Measurements from ENCODE around the gene MED12L. TPM values are rescaled to one million over a fixed set of nuclear protein-coding genes. Genes with fewer than 3 reads are reported as not detected.

MED12L gene
- total RNA-seq, 1 donor from 2014 or later = 0.48 TPM

GRCh38 chr3:151443583-151443982, 358.1 kb downstream of the MED12L start:
- no peak for DNase-seq (ENCODE audit: low spot score)

DNA sequence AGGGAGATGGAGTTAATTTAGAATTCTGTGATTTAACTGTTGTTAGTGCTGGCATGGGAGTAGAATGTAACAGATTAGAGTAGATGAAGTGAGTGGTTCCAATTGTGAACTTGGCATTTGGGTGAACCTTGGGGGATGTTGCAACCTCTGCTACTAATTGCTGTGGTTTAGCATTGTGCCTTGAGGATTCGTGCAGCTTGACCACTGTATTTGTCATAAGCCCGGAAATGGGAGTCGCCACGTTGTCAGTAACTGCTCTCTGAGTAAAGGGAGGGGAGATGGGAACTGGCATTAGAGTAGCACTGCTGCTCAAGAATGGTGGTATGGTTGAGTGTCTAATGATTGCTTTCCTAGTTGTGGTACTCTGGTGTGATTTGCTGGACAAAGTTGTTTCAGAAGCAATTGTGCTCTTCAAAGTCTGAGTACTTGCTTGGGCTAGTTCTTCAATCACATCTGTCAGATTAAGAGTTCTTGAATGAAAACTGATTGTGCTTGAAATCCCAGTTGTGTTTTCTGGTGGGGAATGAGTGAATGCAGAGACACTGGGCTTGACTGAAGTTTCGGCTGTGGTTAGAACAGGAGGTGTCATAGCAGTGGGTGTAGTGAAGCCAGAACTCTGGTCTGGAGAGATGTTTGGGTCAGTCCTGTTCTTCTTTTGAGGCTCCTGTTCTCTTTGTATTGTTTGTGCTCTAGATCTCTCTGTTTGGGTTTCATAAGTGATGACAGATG, 360.0 kb downstream of the MED12L start:
- no peak for DNase-seq (ENCODE audit: low spot score)

DNA sequence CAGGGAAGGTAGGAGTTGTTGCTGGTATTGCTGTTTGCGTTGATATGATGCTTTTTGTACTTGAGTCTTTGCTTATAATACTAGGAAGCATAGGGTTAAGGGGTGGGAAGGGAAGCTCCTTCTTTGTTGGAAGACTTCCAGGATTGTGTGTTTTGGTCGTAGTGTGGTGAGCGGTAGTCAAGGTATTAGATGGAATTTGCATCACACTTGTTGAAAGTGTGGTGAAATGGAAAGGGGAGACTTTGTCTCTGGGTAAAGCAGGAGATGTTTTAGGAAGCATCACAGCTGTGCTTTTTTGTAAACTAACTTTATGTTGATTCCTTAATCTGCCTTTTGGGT, 360.5 kb downstream of the MED12L start:
- no peak for DNase-seq (ENCODE audit: low spot score)

GRCh38 chr3:151452368-151452767, 366.9 kb downstream of the MED12L start:
- no peak for DNase-seq (ENCODE audit: low spot score)

- no peak for DNase-seq (ENCODE audit: low spot score)
These were observed 367.4 kb downstream of the MED12L start for GRCh38 chr3:151452841-151453240.

DNA sequence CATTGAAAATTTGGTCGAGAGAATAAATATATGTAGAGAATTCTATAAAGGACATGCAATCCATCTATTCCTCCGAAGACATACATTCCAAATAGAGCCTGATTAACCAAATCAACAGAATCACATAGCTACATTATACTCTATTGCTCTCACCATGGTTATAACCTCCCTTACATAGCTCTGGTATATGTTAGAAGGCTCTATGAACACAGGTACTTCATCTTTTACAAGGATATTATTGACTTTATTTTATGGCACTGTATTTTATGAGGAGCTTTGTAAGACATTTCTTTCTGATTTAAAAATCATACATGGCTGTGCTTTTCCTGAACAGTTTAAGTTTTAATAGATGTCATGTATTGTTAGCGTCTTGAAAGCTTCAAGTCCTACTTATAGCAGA, 370.6 kb downstream of the MED12L start:
- DNase-seq (ENCODE audit: low spot score) = no peak

GRCh38 chr3:151459358-151459757, 373.9 kb downstream of the MED12L start:
- DNase-seq (ENCODE audit: low spot score) = no peak

GRCh38 chr3:151460228-151460627, 374.8 kb downstream of the MED12L start:
- DNase-seq (ENCODE audit: low spot score) = no peak

DNA sequence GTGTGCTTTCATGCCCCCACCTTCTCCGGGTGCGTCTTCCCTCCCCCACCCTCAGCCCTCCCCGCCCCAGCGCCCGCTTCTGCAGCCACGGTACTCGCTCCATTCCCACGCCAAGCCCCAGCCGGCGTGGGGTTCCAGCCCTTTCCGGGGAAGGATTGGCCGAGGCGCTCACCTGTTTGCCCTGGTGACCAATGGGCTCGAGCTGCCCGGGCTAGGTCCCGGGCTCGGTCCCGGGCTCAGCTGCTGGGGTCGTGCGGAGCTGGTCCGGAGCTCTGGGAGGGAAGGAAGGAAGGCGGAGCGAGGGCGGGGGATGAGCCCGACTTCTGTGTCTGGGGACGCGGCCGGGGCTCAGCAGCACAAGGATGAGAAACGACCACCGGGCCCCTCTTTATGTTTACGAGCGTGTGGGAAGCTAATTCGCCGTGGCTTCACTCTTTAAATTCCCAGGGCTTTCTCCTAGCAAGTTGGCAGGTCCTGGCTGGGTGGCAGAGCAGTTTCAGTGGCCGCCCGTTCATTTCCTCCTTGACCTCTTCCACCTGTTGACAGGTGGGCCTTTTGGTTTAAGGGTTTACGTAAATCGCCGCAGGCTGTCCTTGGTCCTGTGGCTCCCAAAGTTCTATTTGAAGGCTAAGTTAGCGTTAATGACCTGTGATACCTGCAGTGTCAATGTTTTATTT, 375.4 kb downstream of the MED12L start, which contains the start of gene IGSF10:
TSS of gene IGSF10 (minus strand) at position 288 of the 677 bp plus-strand sequence. CDS start 2,352 bp downstream, outside the sequence.
- DNase-seq (ENCODE audit: low spot score) = no peak

GRCh38 chr3:151462278-151462780, 376.9 kb downstream of the MED12L start:
- DNase-seq (ENCODE audit: low spot score) = no peak

GRCh38 chr3:151462991-151463390, 377.5 kb downstream of the MED12L start:
- no peak for DNase-seq (ENCODE audit: low spot score)

DNA sequence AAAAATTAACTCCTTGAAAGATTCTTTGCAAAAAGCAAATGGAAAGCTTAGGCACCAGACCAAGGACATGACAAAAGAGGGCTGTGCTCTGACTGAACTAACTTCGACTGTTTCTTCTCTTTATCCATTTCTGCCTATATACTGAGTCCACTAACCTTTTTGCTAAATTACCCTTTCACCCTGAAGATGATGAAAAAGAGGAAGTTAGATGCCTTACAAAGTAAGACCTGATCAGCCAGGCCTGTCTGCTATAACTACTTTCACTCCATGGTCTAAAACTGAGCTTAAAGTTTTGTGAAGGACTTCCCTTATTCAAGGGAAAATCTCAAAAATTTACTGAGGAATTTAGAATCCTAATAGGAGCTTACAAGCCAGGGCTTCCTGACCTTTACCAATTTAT, 381.6 kb downstream of the MED12L start:
- no peak for DNase-seq (ENCODE audit: low spot score)

GRCh38 chr3:151468284-151468917, 382.9 kb downstream of the MED12L start:
- DNase-seq (ENCODE audit: low spot score) = no peak

DNA sequence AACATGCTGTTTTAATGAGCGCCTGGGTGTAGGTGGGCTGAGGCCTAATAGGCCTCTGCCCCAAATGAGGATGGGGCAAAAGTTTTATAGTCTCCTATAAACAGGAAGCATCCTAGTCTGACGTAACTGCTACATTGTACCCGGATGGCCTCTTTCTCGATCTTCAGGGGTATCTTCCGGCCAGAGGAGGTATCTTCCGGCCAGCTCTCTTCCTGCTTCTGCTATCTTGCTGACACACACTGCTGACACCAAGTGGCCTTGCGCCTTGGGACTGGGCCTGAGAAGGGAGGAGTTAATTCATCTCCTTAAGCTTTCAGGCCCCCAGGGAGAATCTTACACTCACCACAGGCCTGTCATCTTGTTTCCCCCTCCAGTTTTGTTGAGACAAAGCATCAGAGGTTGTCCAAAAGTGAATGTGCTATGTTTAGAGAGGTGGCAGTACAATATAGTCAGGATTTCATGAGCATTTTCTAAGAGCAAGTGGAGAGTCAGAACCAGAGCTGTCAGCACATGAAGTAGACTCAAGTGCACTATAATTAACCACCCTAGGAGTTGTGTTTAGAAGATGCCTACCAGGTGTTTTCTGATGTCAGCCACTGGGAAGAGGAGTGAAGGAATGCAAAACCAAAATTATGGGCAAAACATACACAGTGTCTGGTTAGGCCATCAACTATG, 391.0 kb downstream of the MED12L start:
- DNase-seq (ENCODE audit: low spot score) = no peak

DNA sequence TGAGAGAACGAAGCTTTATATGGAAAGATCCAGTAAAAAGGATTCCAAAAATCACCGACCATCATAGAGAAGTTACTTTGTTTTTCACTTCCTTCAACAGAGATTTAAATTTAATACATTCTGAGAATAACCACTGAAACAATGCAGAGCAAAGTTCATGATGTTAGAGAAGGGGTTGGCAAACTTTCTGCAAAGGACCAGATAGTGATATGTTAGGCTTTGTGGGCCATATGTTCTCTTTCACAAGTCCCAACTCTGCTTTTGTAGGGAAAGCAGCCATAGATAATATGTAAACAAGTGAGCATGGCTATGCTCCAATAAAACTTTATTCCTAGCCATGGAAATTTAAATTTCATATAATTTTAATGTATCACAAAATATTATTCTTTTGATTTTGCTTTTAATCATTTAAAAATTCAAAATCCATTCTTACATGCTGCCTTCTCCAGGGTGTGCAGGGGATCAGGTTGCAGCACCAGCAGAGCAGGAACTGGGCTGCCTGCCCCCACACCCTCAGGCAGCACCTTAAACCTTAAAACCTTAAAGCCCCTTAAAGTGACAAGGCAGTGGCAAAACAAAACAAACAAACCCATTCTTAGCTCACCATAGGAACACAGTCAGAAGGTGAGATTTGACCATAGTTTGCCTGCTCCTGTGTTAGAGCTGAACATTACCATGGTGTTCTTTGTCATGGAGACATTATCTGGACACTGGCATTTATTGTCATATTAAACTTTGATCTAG, 392.3 kb downstream of the MED12L start:
- no peak for DNase-seq (ENCODE audit: low spot score)

GRCh38 chr3:151478335-151478697, 392.9 kb downstream of the MED12L start:
- no peak for DNase-seq (ENCODE audit: low spot score)

DNA sequence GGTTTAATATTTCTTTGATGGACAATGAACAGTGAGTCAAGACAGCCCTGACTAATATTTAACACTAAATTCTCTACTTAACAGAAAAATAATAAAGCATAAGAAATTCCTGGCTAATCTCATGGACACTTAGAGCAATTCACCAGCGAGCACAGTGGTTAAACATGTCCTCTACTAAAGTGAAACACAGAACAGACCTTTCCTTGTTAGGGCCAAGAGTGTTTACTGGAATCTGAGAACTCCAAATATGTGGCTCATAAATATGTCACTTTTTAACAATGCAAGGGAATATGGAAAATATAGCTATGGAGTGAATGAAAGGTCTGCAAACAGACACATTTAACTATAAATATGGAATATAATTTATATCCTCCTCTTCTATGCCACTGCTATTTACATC, 394.0 kb downstream of the MED12L start:
- no peak for DNase-seq (ENCODE audit: low spot score)

- DNase-seq (ENCODE audit: low spot score) = no peak
These were observed 395.0 kb downstream of the MED12L start for GRCh38 chr3:151480492-151480891.

DNA sequence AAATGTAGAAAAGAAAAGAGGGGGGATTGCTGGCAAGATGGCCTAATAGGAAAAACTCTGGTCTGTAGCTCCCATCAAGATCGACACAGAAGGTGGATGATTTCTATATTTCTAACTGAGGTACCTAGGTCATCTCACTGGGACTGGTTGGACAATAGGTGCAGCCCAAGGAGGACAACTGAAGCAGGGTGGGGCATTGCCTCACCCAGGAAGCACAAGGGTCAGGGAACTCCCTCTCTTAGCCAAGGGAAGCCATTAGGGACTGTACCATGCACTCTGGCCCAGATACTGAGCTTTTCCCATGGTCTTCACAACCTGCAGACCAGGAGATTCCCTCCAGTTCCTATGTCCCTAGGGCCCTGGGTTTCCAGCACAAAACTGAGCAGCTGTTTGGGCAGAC, 398.0 kb downstream of the MED12L start:
- no peak for DNase-seq (ENCODE audit: low spot score)

DNA sequence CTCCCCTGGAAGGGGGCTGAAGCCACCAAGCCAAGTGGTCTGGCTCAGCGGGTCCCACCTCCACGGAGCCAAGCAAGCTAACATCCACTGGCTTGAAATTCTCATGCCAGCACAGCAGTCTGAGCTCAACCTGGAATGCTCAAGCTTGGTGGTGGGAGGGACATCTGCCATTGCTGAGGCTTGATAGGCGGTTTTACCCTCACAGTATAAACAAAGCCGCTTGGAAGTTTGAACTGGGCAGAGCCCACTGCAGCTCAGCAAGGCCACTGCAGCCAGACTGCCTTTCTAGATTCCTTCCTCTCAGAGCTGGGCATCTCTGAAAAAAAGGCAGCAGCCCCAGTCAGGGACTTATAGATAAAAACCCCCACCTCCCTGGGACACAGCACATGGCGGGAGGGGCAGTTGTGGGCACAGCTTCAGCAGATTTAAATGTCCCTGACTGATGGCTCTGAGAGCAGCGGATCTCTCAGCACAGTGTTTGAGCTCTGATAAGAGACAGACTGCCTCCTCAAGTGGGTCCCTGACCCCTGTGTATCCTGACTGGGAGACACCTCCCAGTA, 398.6 kb downstream of the MED12L start:
- no peak for DNase-seq (ENCODE audit: low spot score)
